Measurements from ENCODE around the gene MICOS13.

- TF ChIP-seq CTCF (IDR thresholded peaks at IDR 0.05) = no peak
- TF ChIP-seq EZH2 (IDR thresholded peaks at IDR 0.05) = no peak
Observed at GRCh38 chr19:5682107-5682482, 1.8 kb upstream of the MICOS13 start.
